Neuronal stem cell (in vitro differentiated cells): ENCODE data around the gene CTNNA3.

ENCODE experiments used
- DNase-seq: peaks from one replicate; pipeline ENCODE4 v3.0.0-alpha.2; 2013; ENCODE audit warnings: low spot score
- H2AFZ ChIP-seq: one replicate; pipeline ENCODE4 v1.6.1; 2013; ENCODE audit warnings: mild to moderate bottlenecking, low read length, inconsistent platforms
- H2AK5ac ChIP-seq: 2 replicates; pipeline ENCODE4 v1.6.1; 2013; ENCODE audit warnings: low read depth, mild to moderate bottlenecking, inconsistent platforms, low read length, moderate library complexity, mixed read lengths
- H2BK120ac ChIP-seq: 2 replicates; pipeline ENCODE4 v1.6.1; 2013; ENCODE audit warnings: low read depth, mild to moderate bottlenecking, inconsistent platforms, low read length, moderate library complexity, mixed read lengths
- H2BK12ac ChIP-seq: one replicate; pipeline ENCODE4 v1.6.1; 2013; ENCODE audit warnings: low read length, inconsistent platforms
- H2BK15ac ChIP-seq: 2 replicates; pipeline ENCODE4 v1.6.1; 2013; ENCODE audit warnings: mild to moderate bottlenecking, low read length, inconsistent platforms, mixed read lengths
- H2BK5ac ChIP-seq: one replicate; pipeline ENCODE4 v1.6.1; 2013; ENCODE audit warnings: inconsistent platforms, mild to moderate bottlenecking, low read length, moderate library complexity
- H3K14ac ChIP-seq: one replicate; pipeline ENCODE4 v1.6.1; 2013; ENCODE audit warnings: low read length, inconsistent platforms
- H3K18ac ChIP-seq: 2 replicates; pipeline ENCODE4 v1.6.1; 2013; ENCODE audit warnings: low read length, inconsistent platforms
- H3K23ac ChIP-seq: 2 replicates; pipeline ENCODE4 v1.6.1; 2013; ENCODE audit warnings: low read depth, mild to moderate bottlenecking, mixed read lengths, low read length, inconsistent platforms; ENCODE audit not compliant: poor library complexity
- H3K27ac ChIP-seq: replicated peaks from 3 replicates; pipeline ENCODE4 v1.5.1; 2013; ENCODE audit warnings: low read length, inconsistent platforms
- H3K27me3 ChIP-seq, 3 experiments: 2 replicates each; pipeline ENCODE4 v1.6.1; 2013; ENCODE audit warnings: low read length in 3 of 3, mild to moderate bottlenecking in 2 of 3, inconsistent platforms in 1 of 3, low read depth in 1 of 3, mixed read lengths in 1 of 3, moderate library complexity in 1 of 3; ENCODE audit not compliant: control insufficient read depth in 3 of 3, insufficient read depth in 3 of 3
- H3K36me3 ChIP-seq, 2 donors: replicated peaks in 1 of 2; 2 replicates each; pipeline ENCODE4 v1.6.1; 2013; ENCODE audit warnings: low read length in 2 of 2; ENCODE audit not compliant: control insufficient read depth in 2 of 2, insufficient read depth in 2 of 2
- H3K4ac ChIP-seq: 2 replicates; pipeline ENCODE4 v1.6.1; 2013; ENCODE audit warnings: inconsistent platforms, mild to moderate bottlenecking, low read length, moderate library complexity
- H3K4me1 ChIP-seq, 2 donors: 1 replicate in 1 of 2; 2 replicates in 1 of 2; pipeline ENCODE4 v1.6.1; 2013; ENCODE audit warnings: low read length in 2 of 2, low read depth in 1 of 2; ENCODE audit not compliant: control insufficient read depth in 2 of 2, insufficient read depth in 1 of 2
- H3K4me2 ChIP-seq: one replicate; pipeline ENCODE4 v1.6.1; 2013; ENCODE audit warnings: mild to moderate bottlenecking, low read length, inconsistent platforms; ENCODE audit not compliant: insufficient read depth, poor library complexity, severe bottlenecking
- H3K4me3 ChIP-seq, 2 donors: 2 replicates each; pipeline ENCODE4 v1.5.1; 2013; ENCODE audit warnings: low read length in 2 of 2, mild to moderate bottlenecking in 2 of 2, inconsistent platforms in 1 of 2, moderate library complexity in 1 of 2
- H3K79me1 ChIP-seq: one replicate; pipeline ENCODE4 v1.6.1; 2013; ENCODE audit warnings: low read depth, mild to moderate bottlenecking, inconsistent platforms, low read length, moderate library complexity
- H3K9ac ChIP-seq: one replicate; pipeline ENCODE4 v1.6.1; 2013; ENCODE audit warnings: mild to moderate bottlenecking, low read depth, low read length, inconsistent platforms; ENCODE audit not compliant: poor library complexity
- H3K9me3 ChIP-seq, 2 donors: replicated peaks in 1 of 2; 2 replicates each; pipeline versions ENCODE3 to v1.6.1; 2013; ENCODE audit warnings: low read length in 2 of 2, mild to moderate bottlenecking in 2 of 2, inconsistent platforms in 1 of 2, low read depth in 1 of 2, mixed read lengths in 1 of 2, moderate library complexity in 1 of 2; ENCODE audit not compliant: control insufficient read depth in 2 of 2, insufficient read depth in 1 of 2
- H4K8ac ChIP-seq: one replicate; pipeline ENCODE4 v1.6.1; 2013; ENCODE audit warnings: low read depth, mild to moderate bottlenecking, inconsistent platforms, low read length, moderate library complexity
- H4K91ac ChIP-seq: one replicate; pipeline ENCODE4 v1.6.1; 2013; ENCODE audit warnings: low read length, low read depth, mild to moderate bottlenecking, inconsistent platforms; ENCODE audit not compliant: poor library complexity
- WGBS, 2 donors: extraction: QIAGEN DNeasy Blood & Tissue Kit; methylation state at CpG; one replicate each; pipeline ENCODE4 v1.1.7; 2013; ENCODE audit warnings: missing lambda C conversion rate in 2 of 2, mixed read lengths in 1 of 2; ENCODE audit not compliant: insufficient read length in 2 of 2, insufficient replicate concordance in 1 of 2; ENCODE audit errors: extremely low coverage in 2 of 2; 5-methylcytosine and 5-hydroxymethylcytosine counted together

CTNNA3 gene

DNA sequence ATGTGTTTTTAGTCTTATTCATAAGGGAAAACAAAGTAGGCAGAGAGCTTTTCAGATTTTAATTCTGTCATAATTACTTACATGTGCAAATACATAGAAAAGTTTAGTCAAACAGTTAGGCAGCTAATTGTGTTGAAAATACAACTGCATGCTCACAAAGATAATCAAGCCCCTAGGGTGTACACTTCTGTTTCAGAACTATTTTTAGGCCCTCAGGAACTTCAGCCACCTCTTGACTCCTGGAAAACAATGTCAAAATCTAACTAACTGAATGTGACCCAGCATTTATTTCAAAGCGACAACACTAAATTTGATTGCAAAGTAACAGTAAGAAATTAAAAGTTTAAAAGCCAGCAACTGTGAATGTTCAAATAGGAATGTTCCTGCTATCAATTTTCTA, 1369.1 kb downstream of the CTNNA3 start:
- WGBS, 2 donors, result no CpG with 5 or more reads among the region's 1 CpG
- H3K4me3 ChIP-seq, result no peak overlapping the region

GRCh38 chr10:66322777-66323176, 1373.2 kb downstream of the CTNNA3 start:
- Histone ChIP-seq H2BK15ac (no peak overlapping the region), H3K4ac (no peak overlapping the region), H2AFZ (peak overlapping the region; percentile 59), H3K36me3 (no peaks in the 10 kb centered on the region), H3K9me3 (no peaks in the 10 kb centered on the region), H3K4me2 (no peak overlapping the region), H2AK5ac (no peak overlapping the region), H3K27me3 (no peaks in the 10 kb centered on the region), H2BK120ac (no peak overlapping the region), H3K9ac (no peak overlapping the region), H3K79me1 (no peaks in the 10 kb centered on the region), H4K91ac (no peak overlapping the region), H2BK12ac (no peak overlapping the region), H4K8ac (no peak overlapping the region), H3K4me3 (no peak overlapping the region), H3K18ac (no peak overlapping the region), H3K14ac (no peak overlapping the region), H3K4me1 (peaks cover 0 to 2% of the 10 kb centered on the region in 2 donors), H2BK5ac (no peak overlapping the region), H3K23ac (no peak overlapping the region), H3K27ac (no peak overlapping the region)
- DNase-seq, result no peak
- WGBS, 2 donors, result no CpG with 5 or more reads among the region's 2 CpGs

More for the DNA sequence above, 1369.1 kb downstream of the CTNNA3 start:
- Histone ChIP-seq H3K4ac (no peak overlapping the region), H3K36me3 (no peaks in the 10 kb centered on the region), H2AFZ (no peak overlapping the region), H3K18ac (no peak overlapping the region), H3K9ac (no peak overlapping the region), H2BK5ac (no peak overlapping the region), H3K14ac (no peak overlapping the region), H3K4me1 (peaks cover 0 to 2% of the 10 kb centered on the region in 2 donors), H2BK12ac (no peak overlapping the region), H2AK5ac (no peak overlapping the region), H3K9me3 (no peaks in the 10 kb centered on the region), H3K27ac (no peak overlapping the region), H3K79me1 (no peaks in the 10 kb centered on the region), H4K8ac (no peak overlapping the region), H4K91ac (no peak overlapping the region), H3K4me2 (no peak overlapping the region), H3K23ac (no peak overlapping the region), H3K27me3 (no peaks in the 10 kb centered on the region), H2BK15ac (no peak overlapping the region), H2BK120ac (no peak overlapping the region)
- no peak for DNase-seq

DNA sequence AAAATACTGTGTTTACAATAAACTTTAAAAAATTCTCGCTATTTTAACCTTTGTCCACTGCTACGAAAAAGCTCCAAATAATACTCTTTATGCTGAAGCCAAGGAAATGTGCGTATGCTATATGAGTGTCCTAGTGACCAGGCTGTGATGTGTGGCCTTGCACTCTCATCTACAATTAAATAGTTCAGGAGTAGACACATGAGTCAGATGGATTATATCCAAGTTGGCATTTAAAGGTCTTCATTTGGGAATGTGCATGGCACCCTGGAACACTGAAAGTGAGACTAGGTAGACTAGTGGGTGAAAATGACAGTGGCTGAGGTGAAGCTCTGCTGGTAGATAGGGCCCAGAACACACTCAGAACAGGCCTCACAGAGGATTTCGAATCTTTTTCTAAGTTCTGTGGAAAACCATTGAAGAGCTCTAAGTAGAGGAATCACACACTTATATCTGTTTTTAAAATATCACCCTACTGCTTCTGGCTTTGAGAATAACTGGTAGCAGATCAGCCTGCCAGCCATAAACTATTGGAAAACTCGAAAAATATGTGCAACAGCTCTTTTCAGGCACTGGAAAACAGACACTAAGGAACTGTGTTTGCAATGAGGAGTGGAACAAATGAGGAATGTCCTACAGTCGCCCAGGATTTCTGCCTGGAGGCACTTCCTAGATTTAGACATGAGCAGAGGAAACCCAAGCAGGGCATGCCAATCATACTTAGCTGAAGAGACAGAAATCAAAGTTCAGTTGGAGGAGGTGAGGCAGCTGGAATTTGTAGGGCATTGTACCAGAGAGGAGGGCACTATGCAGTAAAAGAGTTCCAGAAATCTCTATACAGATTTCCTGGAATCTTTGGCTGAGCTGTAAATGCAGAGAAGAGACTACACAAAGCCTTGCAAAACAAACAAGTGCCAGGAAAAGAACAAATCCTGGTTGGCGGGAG, 1374.0 kb downstream of the CTNNA3 start:
- Histone ChIP-seq H3K4ac (no peak overlapping the region), H3K23ac (no peak overlapping the region), H2BK120ac (no peak overlapping the region), H2AFZ (peak overlapping the region; percentile 59), H4K8ac (no peak overlapping the region), H3K27me3 (no peaks in the 10 kb centered on the region), H3K9ac (no peak overlapping the region), H3K79me1 (no peaks in the 10 kb centered on the region), H3K36me3 (no peaks in the 10 kb centered on the region), H2BK5ac (no peak overlapping the region), H2BK15ac (no peak overlapping the region), H3K4me2 (no peak overlapping the region), H3K14ac (no peak overlapping the region), H2BK12ac (no peak overlapping the region), H3K4me1 (peaks cover 0 to 2% of the 10 kb centered on the region in 2 donors), H3K9me3 (no peaks in the 10 kb centered on the region), H4K91ac (no peak overlapping the region), H2AK5ac (no peak overlapping the region), H3K4me3 (no peak overlapping the region), H3K18ac (no peak overlapping the region), H3K27ac (no peak overlapping the region)
- no CpG with 5 or more reads among the region's 7 CpGs for WGBS, 2 donors
- no peak for DNase-seq

DNA sequence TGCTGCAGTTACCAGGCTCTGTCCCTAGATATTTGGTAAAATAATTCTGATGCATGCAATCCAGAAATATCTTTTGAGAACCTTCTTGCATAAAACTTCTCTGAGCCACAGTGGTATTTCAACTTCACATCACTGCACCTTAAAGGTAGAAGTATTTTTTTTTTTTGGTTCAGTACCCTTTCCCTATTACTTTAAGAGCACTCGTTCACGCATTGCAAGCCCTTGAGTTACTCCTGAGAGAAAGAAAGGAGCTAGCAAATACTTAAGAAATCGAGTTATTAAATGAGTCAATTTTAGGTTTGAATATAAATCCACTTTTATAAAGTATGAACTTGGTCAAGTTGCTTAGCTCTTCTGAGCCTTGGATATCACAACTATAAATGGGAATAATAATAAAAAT, 1377.2 kb downstream of the CTNNA3 start:
- Histone ChIP-seq H3K4me1 (peaks cover 0 to 2% of the 10 kb centered on the region in 2 donors), H2AFZ (no peak overlapping the region), H3K23ac (no peak overlapping the region), H3K4me3 (no peak overlapping the region), H3K36me3 (no peaks in the 10 kb centered on the region), H3K18ac (no peak overlapping the region), H4K8ac (no peak overlapping the region), H2BK15ac (no peak overlapping the region), H3K4ac (no peak overlapping the region), H3K27me3 (no peaks in the 10 kb centered on the region), H2AK5ac (no peak overlapping the region), H2BK120ac (no peak overlapping the region), H3K9me3 (no peaks in the 10 kb centered on the region), H3K4me2 (no peak overlapping the region), H2BK12ac (no peak overlapping the region), H3K9ac (no peak overlapping the region), H3K27ac (no peak overlapping the region), H2BK5ac (no peak overlapping the region), H3K14ac (no peak overlapping the region), H4K91ac (no peak overlapping the region), H3K79me1 (no peaks in the 10 kb centered on the region)
- WGBS, 2 donors, result no CpG with 5 or more reads among the region's 3 CpGs
- no peak for DNase-seq
